Measurements from ENCODE around the gene SGMS1. TPM values are rescaled to one million over a fixed set of nuclear protein-coding genes. Genes with fewer than 3 reads are reported as not detected.
A peak's percentile ranks its signal among the peaks of the same experiment; 100 is the strongest.

The SGMS1 gene
- total RNA-seq, 1 experiment from 2014 or later, result 20.4 TPM

DNA sequence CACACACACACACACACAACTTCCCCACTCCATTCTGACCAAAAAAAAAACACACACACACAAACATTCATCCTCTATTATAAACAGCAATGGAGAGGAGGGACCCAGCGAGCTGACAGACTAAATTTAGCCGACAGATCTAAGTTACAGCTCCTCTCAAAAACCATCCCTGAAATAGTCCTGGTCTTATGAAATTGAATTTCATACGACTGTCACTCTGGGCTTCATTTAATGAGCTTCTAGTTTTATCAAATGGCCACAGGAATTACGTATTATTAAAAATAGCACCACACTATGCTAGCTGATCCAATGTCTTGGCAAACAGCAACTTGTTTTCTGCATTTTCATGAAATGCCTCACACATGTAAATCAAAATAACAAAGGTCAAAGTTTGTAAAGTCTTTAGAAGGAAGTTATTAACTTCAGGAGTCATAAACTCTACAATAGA, 241.2 kb downstream of the SGMS1 start:
- Histone ChIP-seq H4K5ac (ENCODE audit: insufficient read length, low read depth, low read length) (no peak overlapping the region), H3K23me2 (ENCODE audit: insufficient read length, low read depth, low read length, poor library complexity, severe bottlenecking) (no peaks in the 10 kb centered on the region), H4K8ac (replicated peaks; ENCODE audit: insufficient read length, low read depth, low read length) (no peak overlapping the region), H3K4me1 (ENCODE audit: insufficient read depth, low read length) (no peaks in the 10 kb centered on the region), H2BK12ac (ENCODE audit: insufficient read length, low read depth, low read length) (no peak overlapping the region), H3K27ac (ENCODE audit: insufficient read length, low read depth, low read length) (no peak overlapping the region), H3K9me3 (ENCODE audit: control insufficient read depth, low read depth, low read length) (no peaks in the 10 kb centered on the region), H2AK5ac (ENCODE audit: insufficient read length, low read length) (no peak overlapping the region), H3K27me3 (ENCODE audit: insufficient read depth, low read length) (no peaks in the 10 kb centered on the region), H3K14ac (ENCODE audit: insufficient read depth, low read length) (no peak overlapping the region), H4K20me1 (ENCODE audit: control insufficient read depth, insufficient read depth, insufficient read length) (no peaks in the 10 kb centered on the region), H3K79me2 (ENCODE audit: insufficient read depth, low read length) (no peaks in the 10 kb centered on the region), H3K18ac (ENCODE audit: insufficient read length, low read depth, low read length) (no peak overlapping the region), H3K9ac (ENCODE audit: extremely low read depth, insufficient read length, low read length) (no peak overlapping the region), H2BK20ac (ENCODE audit: low read depth, low read length, poor library complexity, severe bottlenecking) (no peak overlapping the region), H2AFZ (ENCODE audit: low read length) (no peak overlapping the region), H2BK5ac (ENCODE audit: insufficient read length, low read length) (no peak overlapping the region), H3K79me1 (ENCODE audit: insufficient read depth, low read depth, low read length, poor library complexity, severe bottlenecking) (no peaks in the 10 kb centered on the region), H3K4ac (ENCODE audit: low read depth, low read length) (no peak overlapping the region), H2BK15ac (ENCODE audit: low read depth, low read length) (no peak overlapping the region), H4K91ac (ENCODE audit: insufficient read length, low read depth, low read length) (no peak overlapping the region), H3K23ac (ENCODE audit: insufficient read length, low read depth, low read length) (no peak overlapping the region), H3T11ph (ENCODE audit: low read length) (no peak overlapping the region), H3K56ac (ENCODE audit: insufficient read length, low read depth, low read length) (no peak overlapping the region), H2BK120ac (ENCODE audit: low read depth, low read length, poor library complexity, severe bottlenecking) (no peak overlapping the region), H3K4me2 (ENCODE audit: insufficient read depth, insufficient read length, low read length) (no peak overlapping the region)
- peaks cover 0 to 5% (median 0%) of the 10 kb centered on the region in 3 experiments; a peak in 2 of 7 replicates for H3K36me3 Mint-ChIP-seq (ENCODE audit: insufficient read depth in 1 of 3, low read depth in 3 of 3)
- H3K4me3 Mint-ChIP-seq, result no peak overlapping the region
- no peak for DNase-seq
- no peaks in the 10 kb centered on the region for H3K27me3 Mint-ChIP-seq (ENCODE audit: low read depth)
- peak overlapping the region in 2 of 3 experiments; percentile 0 to 38; a peak in 2 of 7 replicates for H3K27ac Mint-ChIP-seq
- WGBS (ENCODE audit: extremely low coverage, insufficient read length, low lambda C conversion rate), result no CpG with 5 or more reads among the region's 4 CpGs
- TF ChIP-seq, protein P1, sequence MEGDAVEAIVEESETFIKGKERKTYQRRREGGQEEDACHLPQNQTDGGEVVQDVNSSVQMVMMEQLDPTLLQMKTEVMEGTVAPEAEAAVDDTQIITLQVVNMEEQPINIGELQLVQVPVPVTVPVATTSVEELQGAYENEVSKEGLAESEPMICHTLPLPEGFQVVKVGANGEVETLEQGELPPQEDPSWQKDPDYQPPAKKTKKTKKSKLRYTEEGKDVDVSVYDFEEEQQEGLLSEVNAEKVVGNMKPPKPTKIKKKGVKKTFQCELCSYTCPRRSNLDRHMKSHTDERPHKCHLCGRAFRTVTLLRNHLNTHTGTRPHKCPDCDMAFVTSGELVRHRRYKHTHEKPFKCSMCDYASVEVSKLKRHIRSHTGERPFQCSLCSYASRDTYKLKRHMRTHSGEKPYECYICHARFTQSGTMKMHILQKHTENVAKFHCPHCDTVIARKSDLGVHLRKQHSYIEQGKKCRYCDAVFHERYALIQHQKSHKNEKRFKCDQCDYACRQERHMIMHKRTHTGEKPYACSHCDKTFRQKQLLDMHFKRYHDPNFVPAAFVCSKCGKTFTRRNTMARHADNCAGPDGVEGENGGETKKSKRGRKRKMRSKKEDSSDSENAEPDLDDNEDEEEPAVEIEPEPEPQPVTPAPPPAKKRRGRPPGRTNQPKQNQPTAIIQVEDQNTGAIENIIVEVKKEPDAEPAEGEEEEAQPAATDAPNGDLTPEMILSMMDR (conservative IDR thresholded peaks at IDR 0.05), result no peak
- H3K9me3 Mint-ChIP-seq, result peaks cover 0 to 3% of the 10 kb centered on the region in 2 experiments; a peak in 3 of 5 replicates
- H3K4me1 Mint-ChIP-seq, result peaks cover 26 to 36% of the 10 kb centered on the region in 2 experiments
